ENCODE measurements around the gene ABR.

GRCh38 chr17:970364-970763, 209.4 kb downstream of the ABR start:
- TF ChIP-seq, protein P1, sequence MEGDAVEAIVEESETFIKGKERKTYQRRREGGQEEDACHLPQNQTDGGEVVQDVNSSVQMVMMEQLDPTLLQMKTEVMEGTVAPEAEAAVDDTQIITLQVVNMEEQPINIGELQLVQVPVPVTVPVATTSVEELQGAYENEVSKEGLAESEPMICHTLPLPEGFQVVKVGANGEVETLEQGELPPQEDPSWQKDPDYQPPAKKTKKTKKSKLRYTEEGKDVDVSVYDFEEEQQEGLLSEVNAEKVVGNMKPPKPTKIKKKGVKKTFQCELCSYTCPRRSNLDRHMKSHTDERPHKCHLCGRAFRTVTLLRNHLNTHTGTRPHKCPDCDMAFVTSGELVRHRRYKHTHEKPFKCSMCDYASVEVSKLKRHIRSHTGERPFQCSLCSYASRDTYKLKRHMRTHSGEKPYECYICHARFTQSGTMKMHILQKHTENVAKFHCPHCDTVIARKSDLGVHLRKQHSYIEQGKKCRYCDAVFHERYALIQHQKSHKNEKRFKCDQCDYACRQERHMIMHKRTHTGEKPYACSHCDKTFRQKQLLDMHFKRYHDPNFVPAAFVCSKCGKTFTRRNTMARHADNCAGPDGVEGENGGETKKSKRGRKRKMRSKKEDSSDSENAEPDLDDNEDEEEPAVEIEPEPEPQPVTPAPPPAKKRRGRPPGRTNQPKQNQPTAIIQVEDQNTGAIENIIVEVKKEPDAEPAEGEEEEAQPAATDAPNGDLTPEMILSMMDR (IDR thresholded peaks at IDR 0.05): no peak
- TF ChIP-seq POLR2AphosphoS5 (IDR thresholded peaks at IDR 0.05) (no peak), POLR2A (IDR thresholded peaks at IDR 0.05) (no peak)

Data from suprapubic skin (tissue), 4 donors.